Ishikawa (cell line): ENCODE measurements around the gene SLC22A31.

ENCODE experiments used
- CREB1 ChIP-seq: IDR thresholded peaks from 2 replicates; pipeline ENCODE4 v1.6.1; 2012; ENCODE audit warnings: low read depth
- EP300 ChIP-seq: IDR thresholded peaks from 2 replicates; pipeline ENCODE4 v1.6.1; 2012; ENCODE audit warnings: borderline replicate concordance
- NFIC ChIP-seq: IDR thresholded peaks from 2 replicates; pipeline ENCODE4 v1.6.1; 2012
- RAD21 ChIP-seq: IDR thresholded peaks from 2 replicates; pipeline ENCODE4 v1.6.1; 2012; ENCODE audit warnings: low read depth
- TAF1 ChIP-seq: IDR thresholded peaks from 2 replicates; pipeline ENCODE4 v1.6.1; 2012; ENCODE audit warnings: low read depth, mild to moderate bottlenecking
- TF ChIP-seq, protein P1 (sequence below): IDR thresholded peaks from 2 replicates; pipeline ENCODE4 v1.6.1; 2012; ENCODE audit warnings: low read depth, mild to moderate bottlenecking

DNA sequence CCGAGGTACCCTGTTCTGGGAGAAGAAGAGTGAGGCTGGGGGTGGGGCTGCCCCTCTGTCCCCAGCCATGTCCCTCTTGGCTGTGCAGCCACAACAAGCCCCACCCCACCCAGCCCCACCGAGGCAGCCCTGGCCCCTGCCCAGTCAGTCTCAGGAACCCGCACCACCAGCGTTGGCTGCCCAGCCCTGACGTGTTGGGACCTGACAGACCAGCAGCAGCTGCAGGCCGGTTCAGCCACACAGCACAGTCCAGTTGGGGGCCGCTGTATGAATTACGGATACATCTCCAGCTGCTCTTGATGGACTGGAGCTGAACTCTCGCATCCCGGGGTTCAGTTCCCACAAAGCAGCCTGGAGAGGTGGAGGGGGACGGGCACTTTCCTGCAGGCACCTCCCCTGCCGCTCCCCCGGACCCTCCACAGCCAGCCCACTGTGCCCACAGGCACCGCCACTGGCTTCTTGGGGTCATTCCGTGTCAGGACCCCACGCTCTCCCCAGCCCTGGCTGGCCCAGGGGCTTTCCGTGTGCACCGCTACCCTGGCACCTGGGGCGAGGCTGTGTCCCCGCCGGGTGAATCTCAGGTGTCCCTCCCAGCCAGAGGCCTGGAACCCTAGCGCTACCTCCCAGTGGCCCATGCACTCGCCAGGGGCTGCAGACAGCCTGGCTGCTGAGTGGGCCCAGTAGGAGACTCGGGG lies 21.7 kb downstream of the SLC22A31 start:
- no peak for TF ChIP-seq TAF1
- TF ChIP-seq RAD21 = no peak
- TF ChIP-seq EP300 = no peak
- TF ChIP-seq NFIC = no peak
- TF ChIP-seq, protein P1, sequence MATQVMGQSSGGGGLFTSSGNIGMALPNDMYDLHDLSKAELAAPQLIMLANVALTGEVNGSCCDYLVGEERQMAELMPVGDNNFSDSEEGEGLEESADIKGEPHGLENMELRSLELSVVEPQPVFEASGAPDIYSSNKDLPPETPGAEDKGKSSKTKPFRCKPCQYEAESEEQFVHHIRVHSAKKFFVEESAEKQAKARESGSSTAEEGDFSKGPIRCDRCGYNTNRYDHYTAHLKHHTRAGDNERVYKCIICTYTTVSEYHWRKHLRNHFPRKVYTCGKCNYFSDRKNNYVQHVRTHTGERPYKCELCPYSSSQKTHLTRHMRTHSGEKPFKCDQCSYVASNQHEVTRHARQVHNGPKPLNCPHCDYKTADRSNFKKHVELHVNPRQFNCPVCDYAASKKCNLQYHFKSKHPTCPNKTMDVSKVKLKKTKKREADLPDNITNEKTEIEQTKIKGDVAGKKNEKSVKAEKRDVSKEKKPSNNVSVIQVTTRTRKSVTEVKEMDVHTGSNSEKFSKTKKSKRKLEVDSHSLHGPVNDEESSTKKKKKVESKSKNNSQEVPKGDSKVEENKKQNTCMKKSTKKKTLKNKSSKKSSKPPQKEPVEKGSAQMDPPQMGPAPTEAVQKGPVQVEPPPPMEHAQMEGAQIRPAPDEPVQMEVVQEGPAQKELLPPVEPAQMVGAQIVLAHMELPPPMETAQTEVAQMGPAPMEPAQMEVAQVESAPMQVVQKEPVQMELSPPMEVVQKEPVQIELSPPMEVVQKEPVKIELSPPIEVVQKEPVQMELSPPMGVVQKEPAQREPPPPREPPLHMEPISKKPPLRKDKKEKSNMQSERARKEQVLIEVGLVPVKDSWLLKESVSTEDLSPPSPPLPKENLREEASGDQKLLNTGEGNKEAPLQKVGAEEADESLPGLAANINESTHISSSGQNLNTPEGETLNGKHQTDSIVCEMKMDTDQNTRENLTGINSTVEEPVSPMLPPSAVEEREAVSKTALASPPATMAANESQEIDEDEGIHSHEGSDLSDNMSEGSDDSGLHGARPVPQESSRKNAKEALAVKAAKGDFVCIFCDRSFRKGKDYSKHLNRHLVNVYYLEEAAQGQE = no peak
- no peak for TF ChIP-seq CREB1
